Measurements from ENCODE around the gene ERAP2. TPM values are rescaled to one million over a fixed set of nuclear protein-coding genes. Genes with fewer than 3 reads are reported as not detected.

Gene ERAP2
- total RNA-seq, 1 donor from 2014 or later = 0.08 TPM

GRCh38 chr5:96933764-96934707 lies 57.7 kb downstream of the ERAP2 start:
- DNase-seq (ENCODE audit: low spot score) = no peak
- TF ChIP-seq, protein P1, sequence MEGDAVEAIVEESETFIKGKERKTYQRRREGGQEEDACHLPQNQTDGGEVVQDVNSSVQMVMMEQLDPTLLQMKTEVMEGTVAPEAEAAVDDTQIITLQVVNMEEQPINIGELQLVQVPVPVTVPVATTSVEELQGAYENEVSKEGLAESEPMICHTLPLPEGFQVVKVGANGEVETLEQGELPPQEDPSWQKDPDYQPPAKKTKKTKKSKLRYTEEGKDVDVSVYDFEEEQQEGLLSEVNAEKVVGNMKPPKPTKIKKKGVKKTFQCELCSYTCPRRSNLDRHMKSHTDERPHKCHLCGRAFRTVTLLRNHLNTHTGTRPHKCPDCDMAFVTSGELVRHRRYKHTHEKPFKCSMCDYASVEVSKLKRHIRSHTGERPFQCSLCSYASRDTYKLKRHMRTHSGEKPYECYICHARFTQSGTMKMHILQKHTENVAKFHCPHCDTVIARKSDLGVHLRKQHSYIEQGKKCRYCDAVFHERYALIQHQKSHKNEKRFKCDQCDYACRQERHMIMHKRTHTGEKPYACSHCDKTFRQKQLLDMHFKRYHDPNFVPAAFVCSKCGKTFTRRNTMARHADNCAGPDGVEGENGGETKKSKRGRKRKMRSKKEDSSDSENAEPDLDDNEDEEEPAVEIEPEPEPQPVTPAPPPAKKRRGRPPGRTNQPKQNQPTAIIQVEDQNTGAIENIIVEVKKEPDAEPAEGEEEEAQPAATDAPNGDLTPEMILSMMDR (IDR thresholded peaks at IDR 0.05; ENCODE audit: unreplicated experiment) = no peak
- Mint-ChIP-seq H3K4me3 (ENCODE audit: unreplicated experiment) (peak overlapping the region; percentile 94), H3K27me3 (ENCODE audit: unreplicated experiment) (peaks cover 12% of the 10 kb centered on the region), H3K9me3 (ENCODE audit: unreplicated experiment) (no peaks in the 10 kb centered on the region), H3K27ac (ENCODE audit: unreplicated experiment) (peak overlapping the region; percentile 93), H3K4me1 (ENCODE audit: unreplicated experiment) (peaks cover 20% of the 10 kb centered on the region), H3K36me3 (ENCODE audit: low read depth, unreplicated experiment) (peaks cover 6% of the 10 kb centered on the region)

DNA sequence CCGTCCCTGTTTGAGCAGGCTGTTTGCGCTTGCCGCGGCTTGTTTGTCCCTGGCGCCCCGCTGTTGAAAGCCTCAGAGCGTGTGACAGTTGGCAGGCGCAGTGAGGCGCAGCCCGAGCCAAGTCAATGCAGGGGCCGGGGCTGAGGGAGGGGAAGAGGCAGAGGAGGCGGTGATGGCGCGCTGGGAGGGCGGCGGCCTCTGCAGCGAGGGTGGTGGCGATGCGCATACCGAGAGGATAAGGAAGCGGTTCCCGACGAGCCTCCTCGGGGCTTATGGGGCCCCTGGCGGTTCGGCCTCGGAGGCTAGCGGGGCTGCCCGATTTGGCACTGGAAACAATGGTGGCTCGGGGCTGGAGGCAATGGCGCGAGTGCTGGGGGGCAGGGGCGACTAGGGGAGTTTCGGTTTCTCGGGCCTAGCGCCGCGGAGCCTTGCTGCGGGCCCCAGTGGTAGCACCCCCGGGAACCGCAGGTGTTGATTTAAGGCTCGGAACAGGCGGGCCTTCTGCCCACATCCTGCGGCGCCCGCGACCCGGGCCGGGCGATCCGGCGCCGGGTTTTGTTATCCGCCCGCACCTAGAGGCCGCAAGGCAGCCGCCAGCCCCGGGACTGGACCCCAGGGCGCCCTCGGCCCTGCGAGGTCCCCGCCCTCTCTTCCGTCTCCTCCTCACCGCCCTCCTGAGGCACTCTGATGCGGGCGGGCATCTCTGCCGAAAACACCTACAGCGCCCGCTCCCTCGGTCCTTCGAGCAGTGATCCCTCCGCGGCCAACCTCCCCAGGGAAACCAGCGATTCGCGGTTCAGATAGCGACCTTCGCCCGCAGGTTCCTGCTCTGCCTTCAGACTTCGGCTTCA lies 58.6 kb downstream of the ERAP2 start:
- Mint-ChIP-seq H3K27ac (ENCODE audit: unreplicated experiment) (peak overlapping the region; percentile 93), H3K27me3 (ENCODE audit: unreplicated experiment) (peaks cover 9% of the 10 kb centered on the region), H3K4me3 (ENCODE audit: unreplicated experiment) (peak overlapping the region; percentile 97), H3K36me3 (ENCODE audit: low read depth, unreplicated experiment) (peaks cover 6% of the 10 kb centered on the region), H3K4me1 (ENCODE audit: unreplicated experiment) (peaks cover 17% of the 10 kb centered on the region), H3K9me3 (ENCODE audit: unreplicated experiment) (no peaks in the 10 kb centered on the region)
- TF ChIP-seq, protein P1 (IDR thresholded peaks at IDR 0.05; ENCODE audit: unreplicated experiment) = no peak
- peak; percentile 87 for DNase-seq (ENCODE audit: low spot score)

DNA sequence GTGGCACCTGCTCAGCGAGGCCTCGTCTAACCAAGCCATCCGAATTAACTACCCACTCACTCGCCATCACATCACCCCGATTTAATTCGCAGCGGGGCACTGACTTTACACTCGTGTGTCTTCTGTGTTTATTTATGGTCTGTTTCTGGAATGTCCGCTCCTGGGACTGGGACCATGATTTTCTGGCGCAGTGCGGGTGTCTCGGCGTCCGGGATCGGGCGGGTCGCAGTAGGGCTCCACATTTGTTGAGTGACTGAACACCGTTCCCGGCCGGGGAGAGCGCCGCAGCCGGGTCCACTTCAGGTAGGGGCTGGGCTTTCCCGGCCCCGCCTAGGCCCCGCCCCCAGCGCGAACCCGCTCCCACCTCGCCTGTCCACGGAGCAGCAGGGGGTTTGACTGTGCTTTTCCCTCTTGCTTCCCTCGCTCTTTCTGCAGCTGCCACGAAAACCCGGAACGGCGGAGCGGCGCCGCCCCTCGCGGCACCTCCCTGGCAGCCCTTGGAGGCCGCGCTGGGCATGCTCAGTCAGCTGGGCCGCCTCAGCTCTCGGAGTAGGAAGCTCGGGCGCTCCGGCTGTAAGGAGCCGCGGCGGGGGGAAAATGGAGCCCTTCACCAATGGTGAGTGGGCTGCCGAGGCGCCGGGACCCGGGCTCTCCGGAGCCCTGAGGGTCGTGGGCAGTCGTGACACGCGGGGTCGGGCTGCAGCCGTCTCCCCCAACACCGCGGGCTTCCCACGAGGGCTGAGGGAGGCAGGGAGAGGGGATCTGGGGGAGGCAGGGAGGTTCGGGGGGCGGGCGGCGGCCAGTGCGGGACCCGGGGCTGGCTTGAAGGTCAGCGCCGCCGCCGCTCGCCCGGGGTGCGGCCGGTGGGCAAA lies 59.5 kb downstream of the ERAP2 start, which contains the start of gene LNPEP:
LNPEP (plus strand) TSS at position 522 of the 872 bp plus-strand sequence; CDS start at position 598, 76 bp downstream.
- peak within 1 kb of the TSS; percentile 93 for H3K27ac Mint-ChIP-seq (ENCODE audit: unreplicated experiment)
- peak; percentile 94 for DNase-seq (ENCODE audit: low spot score)
- peaks cover 6% of the 10 kb centered on the region for H3K36me3 Mint-ChIP-seq (ENCODE audit: low read depth, unreplicated experiment)
- peaks cover 17% of the 10 kb centered on the region for H3K4me1 Mint-ChIP-seq (ENCODE audit: unreplicated experiment)
- TF ChIP-seq, protein P1 (IDR thresholded peaks at IDR 0.05; ENCODE audit: unreplicated experiment) = no peak
- peaks cover 9% of the 10 kb centered on the region for H3K27me3 Mint-ChIP-seq (ENCODE audit: unreplicated experiment)
- peak within 1 kb of the TSS; percentile 97 for H3K4me3 Mint-ChIP-seq (ENCODE audit: unreplicated experiment)
- no peaks in the 10 kb centered on the region for H3K9me3 Mint-ChIP-seq (ENCODE audit: unreplicated experiment)

DNA sequence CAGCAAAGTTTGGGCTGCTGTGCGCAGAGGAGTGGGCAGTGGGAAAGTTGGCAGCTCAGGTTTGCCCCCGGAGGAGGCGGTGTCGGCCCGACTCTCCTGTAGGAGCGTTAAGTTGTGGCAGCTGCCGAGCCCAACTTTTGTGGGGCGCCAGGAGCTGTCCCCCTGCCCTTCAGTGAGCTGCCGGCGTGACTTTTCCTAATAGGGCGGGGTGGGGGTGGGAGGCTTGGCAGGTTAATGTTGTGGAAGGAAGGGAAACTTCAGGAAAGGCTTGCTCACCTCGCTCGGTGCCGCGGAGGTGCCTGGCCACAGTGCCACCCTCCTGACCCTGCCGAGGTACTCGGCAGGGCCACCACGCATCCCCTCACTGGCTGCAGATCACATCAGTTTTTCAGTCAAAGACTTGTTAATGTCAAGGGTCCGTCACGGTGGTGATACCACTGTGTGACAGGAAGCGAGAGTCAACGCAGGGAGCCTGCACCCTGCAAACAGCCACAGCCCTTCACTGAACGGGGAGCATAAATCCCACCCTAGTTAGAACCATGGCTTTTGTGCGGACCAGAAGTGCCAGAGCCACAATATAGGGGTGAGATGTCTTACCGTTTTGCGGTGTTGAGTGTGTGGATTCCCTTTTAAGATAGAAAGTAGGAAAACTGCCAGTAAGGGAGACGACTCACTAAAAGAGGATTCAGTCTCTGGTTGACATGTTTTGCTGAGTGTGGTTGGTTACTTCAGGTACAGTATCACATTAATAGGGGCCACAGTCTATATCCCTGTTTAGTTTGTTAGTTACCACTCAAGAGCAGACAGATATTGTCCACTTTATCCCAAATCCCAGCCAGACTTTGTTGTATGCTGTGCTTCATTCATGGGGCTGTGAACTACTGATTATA lies 60.4 kb downstream of the ERAP2 start:
- peaks cover 9% of the 10 kb centered on the region for H3K27me3 Mint-ChIP-seq (ENCODE audit: unreplicated experiment)
- peaks cover 6% of the 10 kb centered on the region for H3K36me3 Mint-ChIP-seq (ENCODE audit: low read depth, unreplicated experiment)
- peak overlapping the region; percentile 97 for H3K4me3 Mint-ChIP-seq (ENCODE audit: unreplicated experiment)
- peak overlapping the region; percentile 68 for H3K27ac Mint-ChIP-seq (ENCODE audit: unreplicated experiment)
- no peaks in the 10 kb centered on the region for H3K9me3 Mint-ChIP-seq (ENCODE audit: unreplicated experiment)
- peak; percentile 39 for DNase-seq (ENCODE audit: low spot score)
- TF ChIP-seq, protein P1 (IDR thresholded peaks at IDR 0.05; ENCODE audit: unreplicated experiment) = no peak
- H3K4me1 Mint-ChIP-seq (ENCODE audit: unreplicated experiment) = peaks cover 17% of the 10 kb centered on the region

All from endothelial cell (in vitro differentiated cells).